GM12891 (cell line): ENCODE results near the gene PLCZ1.
"Not testable (repeated sequence)": the region's sequence is repeated elsewhere in the genome, so short reads cannot be mapped to it uniquely, and the experiment has no call there.

Source experiments
- DNase-seq: peaks from one replicate; pipeline ENCODE4 v3.0.0; 2011; ENCODE audit warnings: low spot score; ENCODE audit not compliant: insufficient read length
- FAIRE-seq: peaks from 2 replicates; lab custom pipeline; 2011; peaks lifted over from hg19 to GRCh38; lab: Jason Lieb, UNC
- PAX5 ChIP-seq: IDR thresholded peaks from 2 replicates; pipeline ENCODE4 v1.6.1; 2011; ENCODE audit warnings: low read length, moderate library complexity, mild to moderate bottlenecking; ENCODE audit not compliant: insufficient read depth, severe bottlenecking
- POLR2A ChIP-seq: IDR thresholded peaks from 2 replicates; pipeline ENCODE4 v1.6.1; 2011; ENCODE audit warnings: low read depth, low read length, control low read depth
- POLR2AphosphoS5 ChIP-seq: IDR thresholded peaks from 2 replicates; pipeline ENCODE4 v1.6.1; 2011; ENCODE audit warnings: low read depth, low read length, control low read depth
- POU2F2 ChIP-seq: IDR thresholded peaks from 2 replicates; pipeline ENCODE4 v1.6.1; 2011; ENCODE audit warnings: low read depth, mild to moderate bottlenecking, control low read depth, low read length, moderate library complexity
- SPI1 ChIP-seq: IDR thresholded peaks from 2 replicates; pipeline ENCODE4 v1.6.1; 2011; ENCODE audit warnings: low read depth, low read length, control low read depth
- TAF1 ChIP-seq: IDR thresholded peaks from 2 replicates; pipeline ENCODE4 v1.6.1; 2011; ENCODE audit warnings: low read depth, low read length, control low read depth

Gene PLCZ1

GRCh38 chr12:18706798-18707197 lies 31.0 kb downstream of the PLCZ1 start:
- no peak for DNase-seq
- no peak for TF ChIP-seq PAX5
- no peak for TF ChIP-seq TAF1
- no peak for TF ChIP-seq POU2F2
- no peak for TF ChIP-seq POLR2AphosphoS5
- no peak for TF ChIP-seq SPI1
- TF ChIP-seq POLR2A: no peak
- no peak for FAIRE-seq

DNA sequence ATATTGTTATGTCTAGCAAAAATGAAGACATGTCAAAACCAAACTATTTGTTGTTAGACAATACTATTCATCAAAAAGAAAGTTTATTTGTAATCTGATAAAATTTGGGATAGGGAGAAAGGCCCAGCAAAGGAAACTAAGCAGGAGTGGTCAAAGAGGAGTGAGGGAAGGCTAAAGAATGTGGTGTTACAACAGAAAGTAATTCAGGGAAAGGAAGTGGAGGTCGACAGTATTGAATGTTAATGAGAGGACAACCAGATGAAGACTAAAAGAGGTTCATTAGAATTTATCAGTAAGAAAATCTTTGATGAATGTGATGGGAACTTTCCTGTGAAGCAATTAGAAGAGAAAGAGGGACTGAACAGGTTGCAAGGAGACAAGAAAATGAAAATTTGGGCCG lies 33.9 kb downstream of the PLCZ1 start:
- no peak for FAIRE-seq
- DNase-seq: no peak
- no peak for TF ChIP-seq POU2F2
- TF ChIP-seq SPI1: no peak
- TF ChIP-seq PAX5: no peak
- TF ChIP-seq TAF1: no peak
- TF ChIP-seq POLR2A: no peak
- TF ChIP-seq POLR2AphosphoS5: no peak

- DNase-seq (no peak), FAIRE-seq (no peak)
- no peak for TF ChIP-seq SPI1
Measured at GRCh38 chr12:18703321-18703720, 34.5 kb downstream of the PLCZ1 start.

GRCh38 chr12:18700271-18700670 lies 37.5 kb downstream of the PLCZ1 start:
- DNase-seq (no peak), FAIRE-seq (no peak)
- no peak for TF ChIP-seq POLR2A
- no peak for TF ChIP-seq TAF1
- no peak for TF ChIP-seq POLR2AphosphoS5
- TF ChIP-seq PAX5: no peak
- no peak for TF ChIP-seq SPI1
- no peak for TF ChIP-seq POU2F2

GRCh38 chr12:18696971-18697602 lies 40.7 kb downstream of the PLCZ1 start:
- DNase-seq (no peak), FAIRE-seq (no peak)
- TF ChIP-seq PAX5 (no peak), TAF1 (no peak), SPI1 (no peak), POLR2A (no peak), POLR2AphosphoS5 (no peak), POU2F2 (no peak)

DNA sequence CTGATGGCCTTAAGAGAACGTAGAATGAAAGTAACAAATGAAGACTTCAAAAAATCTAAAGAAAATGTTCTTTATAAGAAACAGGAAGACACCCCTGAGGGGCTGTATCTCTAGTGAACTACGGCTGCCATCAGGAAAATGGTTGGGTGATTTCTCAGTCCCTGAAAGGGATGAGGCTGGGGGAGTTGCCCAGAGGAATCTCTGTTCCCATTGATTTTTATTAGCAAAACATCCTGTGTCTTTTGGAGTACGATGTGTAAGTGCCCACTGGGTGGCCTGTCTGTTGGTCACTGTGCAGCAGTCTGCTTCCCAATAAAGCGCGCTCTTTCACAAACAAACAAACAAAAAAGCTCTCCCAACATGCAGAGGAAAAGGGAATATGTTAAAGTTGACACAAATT lies 43.8 kb downstream of the PLCZ1 start:
- not testable (repeated sequence) for DNase-seq, FAIRE-seq

DNA sequence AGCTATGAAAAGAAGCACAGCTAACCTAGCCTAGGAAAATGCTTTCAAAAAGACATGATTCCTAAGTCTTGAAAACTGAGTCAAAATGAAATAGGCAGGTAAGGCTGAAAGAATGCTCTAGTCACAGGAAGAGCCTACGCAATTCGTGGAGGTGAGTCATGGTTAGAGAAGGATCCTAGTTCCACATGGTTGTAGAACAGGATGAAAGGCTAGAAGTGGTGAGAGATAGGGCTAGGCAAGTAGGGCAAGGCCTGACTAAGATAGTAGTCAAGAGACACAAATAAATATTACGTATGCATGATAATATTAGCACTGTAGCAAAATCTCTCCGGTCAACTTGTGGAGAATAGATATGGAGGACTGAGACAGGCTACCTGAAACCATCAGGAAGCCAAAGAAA lies 47.2 kb downstream of the PLCZ1 start:
- DNase-seq: no peak

DNA sequence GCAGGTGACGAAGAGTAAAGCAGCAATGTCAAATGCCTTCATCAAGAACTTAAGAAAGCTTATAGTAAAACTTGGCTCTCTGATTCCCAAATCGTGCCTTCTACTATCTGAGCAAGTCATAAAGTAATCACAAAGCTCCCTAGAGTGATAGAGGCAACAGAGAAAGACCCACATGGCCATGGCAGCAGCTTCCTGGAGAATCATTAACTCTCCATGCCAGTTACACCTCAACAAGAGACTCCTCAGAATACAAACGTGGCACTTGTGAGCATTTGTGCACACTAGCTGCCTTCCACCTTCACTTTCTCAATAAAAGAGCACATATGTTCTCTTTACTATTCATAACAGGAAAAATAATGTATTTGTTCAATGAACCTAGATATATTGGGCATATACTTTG lies 48.0 kb downstream of the PLCZ1 start:
- TF ChIP-seq POU2F2 (no peak), POLR2A (no peak), PAX5 (no peak), TAF1 (no peak), POLR2AphosphoS5 (no peak), SPI1 (no peak)
- DNase-seq (no peak), FAIRE-seq (no peak)

More for the DNA sequence above, 47.2 kb downstream of the PLCZ1 start:
- TF ChIP-seq TAF1: no peak
- TF ChIP-seq POU2F2: no peak
- no peak for TF ChIP-seq SPI1
- TF ChIP-seq POLR2A: no peak
- no peak for TF ChIP-seq PAX5
- TF ChIP-seq POLR2AphosphoS5: no peak
- no peak for FAIRE-seq

GRCh38 chr12:18684430-18684829 lies 53.4 kb downstream of the PLCZ1 start:
- TF ChIP-seq POLR2A (no peak), PAX5 (no peak), TAF1 (no peak), SPI1 (no peak), POLR2AphosphoS5 (no peak), POU2F2 (no peak)
- FAIRE-seq (no peak), DNase-seq (no peak)

DNA sequence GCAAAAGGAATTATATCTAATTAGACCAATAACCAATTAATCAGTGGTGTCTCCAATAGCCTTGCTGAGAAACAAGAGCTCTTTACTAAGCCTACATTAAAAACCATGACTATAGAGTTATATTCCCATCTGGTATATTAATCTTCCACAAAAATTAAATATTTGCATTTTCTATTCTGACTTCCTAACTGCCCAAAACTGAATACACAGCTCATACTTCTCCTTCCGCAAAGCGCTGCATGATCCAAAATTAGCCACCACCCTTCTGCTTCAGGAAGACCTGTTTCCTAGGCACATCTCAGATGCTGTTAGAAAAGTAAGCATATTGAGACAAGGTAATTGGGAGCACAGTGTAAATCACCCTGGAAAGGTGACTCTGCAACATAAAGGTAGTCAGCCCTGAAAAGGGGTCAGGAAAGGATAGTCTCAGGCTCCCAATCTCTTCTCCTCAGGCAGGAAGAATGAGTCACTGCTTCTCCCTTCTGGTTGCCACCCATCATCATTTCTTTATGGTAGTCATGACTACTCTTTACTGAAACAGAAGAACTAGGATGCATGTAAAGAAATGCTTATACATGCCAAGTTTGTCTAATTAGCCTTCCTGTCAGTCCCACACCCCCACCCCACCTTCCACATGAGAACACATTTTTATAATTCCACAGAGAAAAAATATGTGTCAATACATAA lies 54.3 kb downstream of the PLCZ1 start:
- no peak for FAIRE-seq
- TF ChIP-seq POU2F2 (no peak), POLR2A (no peak), POLR2AphosphoS5 (no peak), SPI1 (no peak)
- no peak for DNase-seq

DNA sequence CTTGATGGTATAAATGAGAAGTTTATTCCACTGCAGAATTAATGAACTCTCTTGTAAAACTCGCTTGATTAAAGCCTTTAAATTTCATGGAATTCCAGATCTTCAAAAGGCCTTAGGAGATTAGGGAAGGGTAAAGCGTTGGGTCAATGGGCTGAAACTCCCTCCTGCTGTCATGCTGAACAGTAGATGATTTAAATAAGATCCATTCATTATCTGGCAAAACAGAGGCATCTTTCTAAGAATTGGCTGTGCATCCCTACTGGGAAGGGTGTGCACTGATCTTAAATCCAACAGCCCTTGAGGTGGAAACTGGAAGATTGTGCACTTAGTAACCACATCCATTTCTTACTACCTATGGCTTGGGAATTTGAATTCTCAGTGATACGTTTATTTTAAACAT lies 56.0 kb downstream of the PLCZ1 start:
- no peak for TF ChIP-seq TAF1
- no peak for TF ChIP-seq PAX5
- TF ChIP-seq POLR2AphosphoS5: no peak
- DNase-seq (no peak), FAIRE-seq (no peak)
